ENCODE data around the gene CMTM6. TPM values are rescaled to one million over a fixed set of nuclear protein-coding genes. Genes with fewer than 3 reads are reported as not detected.

CMTM6 gene
- polyA plus RNA-seq, 1 of the 3 experiments (the other 2 are of a cell fraction) = 29.8 TPM

GRCh38 chr3:32502118-32502945 is at the start of gene CMTM6 (continued):
- TF ChIP-seq MAX (IDR thresholded peaks at IDR 0.05; ENCODE audit: low read depth) = 0 out of 2 replicates have a peak, but pooled peaks have one; percentile 18

GRCh38 chr3:32552013-32552412 is 49.4 kb upstream of the CMTM6 start:
- peaks cover 53% of the 10 kb centered on the region for H4K20me1 ChIP-seq (ENCODE audit: insufficient read depth)
- POLR2A ChIA-PET = no interaction called here

More at GRCh38 chr3:32552013-32552412, 49.4 kb upstream of the CMTM6 start:
- TF ChIP-seq IRF3 (IDR thresholded peaks at IDR 0.05; ENCODE audit: low read depth, low read length) (no peak), TAF1 (IDR thresholded peaks at IDR 0.05; ENCODE audit: borderline replicate concordance, low read depth, low read length) (no peak), MAX (IDR thresholded peaks at IDR 0.05; ENCODE audit: low read depth) (no peak), SIN3A (IDR thresholded peaks at IDR 0.05; ENCODE audit: borderline replicate concordance, low read depth, low read length) (no peak), EP300 (IDR thresholded peaks at IDR 0.05; ENCODE audit: borderline replicate concordance in 1 of 2, low read depth in 1 of 2, low read length in 1 of 2) (no peak), NRF1 (IDR thresholded peaks at IDR 0.05; ENCODE audit: low read depth, low read length) (no peak), SMC3 (IDR thresholded peaks at IDR 0.05; ENCODE audit: low read depth, low read length) (no peak), TCF12 (IDR thresholded peaks at IDR 0.05) (no peak), RFX5 (IDR thresholded peaks at IDR 0.05; ENCODE audit: low read length) (no peak), TEAD4 (IDR thresholded peaks at IDR 0.05; ENCODE audit: borderline replicate concordance, insufficient read depth) (no peak), PBX3 (IDR thresholded peaks at IDR 0.05) (no peak), USF2 (IDR thresholded peaks at IDR 0.05; ENCODE audit: borderline replicate concordance, low read depth, low read length) (no peak), NFIC (IDR thresholded peaks at IDR 0.05; ENCODE audit: borderline replicate concordance) (no peak), FOSL2 (IDR thresholded peaks at IDR 0.05; ENCODE audit: borderline replicate concordance, low read depth) (no peak), ELF1 (IDR thresholded peaks at IDR 0.05) (no peak), YY1 (IDR thresholded peaks at IDR 0.05; ENCODE audit: low read depth) (no peak)
- TF ChIP-seq, protein P1, sequence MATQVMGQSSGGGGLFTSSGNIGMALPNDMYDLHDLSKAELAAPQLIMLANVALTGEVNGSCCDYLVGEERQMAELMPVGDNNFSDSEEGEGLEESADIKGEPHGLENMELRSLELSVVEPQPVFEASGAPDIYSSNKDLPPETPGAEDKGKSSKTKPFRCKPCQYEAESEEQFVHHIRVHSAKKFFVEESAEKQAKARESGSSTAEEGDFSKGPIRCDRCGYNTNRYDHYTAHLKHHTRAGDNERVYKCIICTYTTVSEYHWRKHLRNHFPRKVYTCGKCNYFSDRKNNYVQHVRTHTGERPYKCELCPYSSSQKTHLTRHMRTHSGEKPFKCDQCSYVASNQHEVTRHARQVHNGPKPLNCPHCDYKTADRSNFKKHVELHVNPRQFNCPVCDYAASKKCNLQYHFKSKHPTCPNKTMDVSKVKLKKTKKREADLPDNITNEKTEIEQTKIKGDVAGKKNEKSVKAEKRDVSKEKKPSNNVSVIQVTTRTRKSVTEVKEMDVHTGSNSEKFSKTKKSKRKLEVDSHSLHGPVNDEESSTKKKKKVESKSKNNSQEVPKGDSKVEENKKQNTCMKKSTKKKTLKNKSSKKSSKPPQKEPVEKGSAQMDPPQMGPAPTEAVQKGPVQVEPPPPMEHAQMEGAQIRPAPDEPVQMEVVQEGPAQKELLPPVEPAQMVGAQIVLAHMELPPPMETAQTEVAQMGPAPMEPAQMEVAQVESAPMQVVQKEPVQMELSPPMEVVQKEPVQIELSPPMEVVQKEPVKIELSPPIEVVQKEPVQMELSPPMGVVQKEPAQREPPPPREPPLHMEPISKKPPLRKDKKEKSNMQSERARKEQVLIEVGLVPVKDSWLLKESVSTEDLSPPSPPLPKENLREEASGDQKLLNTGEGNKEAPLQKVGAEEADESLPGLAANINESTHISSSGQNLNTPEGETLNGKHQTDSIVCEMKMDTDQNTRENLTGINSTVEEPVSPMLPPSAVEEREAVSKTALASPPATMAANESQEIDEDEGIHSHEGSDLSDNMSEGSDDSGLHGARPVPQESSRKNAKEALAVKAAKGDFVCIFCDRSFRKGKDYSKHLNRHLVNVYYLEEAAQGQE (IDR thresholded peaks at IDR 0.05; ENCODE audit: low read depth, low read length) = no peak
- TF ChIP-seq, protein P2, sequence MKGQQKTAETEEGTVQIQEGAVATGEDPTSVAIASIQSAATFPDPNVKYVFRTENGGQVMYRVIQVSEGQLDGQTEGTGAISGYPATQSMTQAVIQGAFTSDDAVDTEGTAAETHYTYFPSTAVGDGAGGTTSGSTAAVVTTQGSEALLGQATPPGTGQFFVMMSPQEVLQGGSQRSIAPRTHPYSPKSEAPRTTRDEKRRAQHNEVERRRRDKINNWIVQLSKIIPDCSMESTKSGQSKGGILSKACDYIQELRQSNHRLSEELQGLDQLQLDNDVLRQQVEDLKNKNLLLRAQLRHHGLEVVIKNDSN (IDR thresholded peaks at IDR 0.05; ENCODE audit: borderline replicate concordance, low read depth) = no peak
- TF ChIP-seq, protein P3, sequence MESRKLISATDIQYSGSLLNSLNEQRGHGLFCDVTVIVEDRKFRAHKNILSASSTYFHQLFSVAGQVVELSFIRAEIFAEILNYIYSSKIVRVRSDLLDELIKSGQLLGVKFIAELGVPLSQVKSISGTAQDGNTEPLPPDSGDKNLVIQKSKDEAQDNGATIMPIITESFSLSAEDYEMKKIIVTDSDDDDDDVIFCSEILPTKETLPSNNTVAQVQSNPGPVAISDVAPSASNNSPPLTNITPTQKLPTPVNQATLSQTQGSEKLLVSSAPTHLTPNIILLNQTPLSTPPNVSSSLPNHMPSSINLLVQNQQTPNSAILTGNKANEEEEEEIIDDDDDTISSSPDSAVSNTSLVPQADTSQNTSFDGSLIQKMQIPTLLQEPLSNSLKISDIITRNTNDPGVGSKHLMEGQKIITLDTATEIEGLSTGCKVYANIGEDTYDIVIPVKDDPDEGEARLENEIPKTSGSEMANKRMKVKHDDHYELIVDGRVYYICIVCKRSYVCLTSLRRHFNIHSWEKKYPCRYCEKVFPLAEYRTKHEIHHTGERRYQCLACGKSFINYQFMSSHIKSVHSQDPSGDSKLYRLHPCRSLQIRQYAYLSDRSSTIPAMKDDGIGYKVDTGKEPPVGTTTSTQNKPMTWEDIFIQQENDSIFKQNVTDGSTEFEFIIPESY (IDR thresholded peaks at IDR 0.05; ENCODE audit: borderline replicate concordance, low read depth) = no peak
- Histone ChIP-seq H3K9me2 (no peaks in the 10 kb centered on the region), H3K4me1 (ENCODE audit: control insufficient read depth in 1 of 2, insufficient read depth in 2 of 2, low read depth in 1 of 2, low read length in 1 of 2) (no peaks in the 10 kb centered on the region; a peak in 1 of 4 replicates), H3K27ac (ENCODE audit: low read depth in 2 of 2, low read length in 1 of 2) (no peak overlapping the region), H3K27me3 (ENCODE audit: insufficient read depth) (no peaks in the 10 kb centered on the region), H3K9ac (no peak overlapping the region), H3F3A (replicated peaks; ENCODE audit: insufficient read depth) (no peaks in the 10 kb centered on the region), H3K9me3 (no peaks in the 10 kb centered on the region), H3K4me2 (no peak overlapping the region), H3K36me3 (replicated peaks in 1 of 2; ENCODE audit: control insufficient read depth in 1 of 2, insufficient read depth in 2 of 2, low read length in 1 of 2) (no peaks in the 10 kb centered on the region), H3K4me3 (ENCODE audit: low read depth in 2 of 2, low read length in 1 of 2) (no peak overlapping the region), H3K79me2 (ENCODE audit: insufficient read depth) (peaks cover 99% of the 10 kb centered on the region), H2AFZ (ENCODE audit: low read depth) (no peak overlapping the region)
- WGBS (ENCODE audit: low lambda C conversion rate) = 88% methylated on average over 1 of the region's 1 CpG
- DNase-seq = no peak
- CTCF ChIA-PET = no interaction called here
